Measurements from ENCODE around the gene BIRC7.
"Not testable (repeated sequence)": the region's sequence is repeated elsewhere in the genome, so short reads cannot be mapped to it uniquely, and the experiment has no call there.

Gene BIRC7

GRCh38 chr20:63217706-63218105 is 18.0 kb upstream of the BIRC7 start:
- Histone ChIP-seq H3K4me1 (ENCODE audit: control insufficient read depth, insufficient read depth, low read length, poor library complexity, severe bottlenecking) (peaks cover 17% of the 10 kb centered on the region), H3K9me3 (ENCODE audit: control insufficient read depth, low read length) (no peaks in the 10 kb centered on the region), H3K27ac (ENCODE audit: insufficient read depth, low read length, poor library complexity, severe bottlenecking) (no peak overlapping the region), H3K4me3 (ENCODE audit: insufficient read depth, low read depth, low read length, poor library complexity, severe bottlenecking) (no peak overlapping the region), H3K36me3 (ENCODE audit: control insufficient read depth, insufficient read depth, low read length) (peaks cover 13% of the 10 kb centered on the region), H3K27me3 (replicated peaks; ENCODE audit: control insufficient read depth, insufficient read depth, low read length, poor library complexity, severe bottlenecking) (no peaks in the 10 kb centered on the region)
- DNase-seq: no peak

- Histone ChIP-seq H3K4me1 (ENCODE audit: control insufficient read depth, insufficient read depth, low read length, poor library complexity, severe bottlenecking) (peaks cover 9% of the 10 kb centered on the region), H3K36me3 (ENCODE audit: control insufficient read depth, insufficient read depth, low read length) (peaks cover 1% of the 10 kb centered on the region), H3K9me3 (ENCODE audit: control insufficient read depth, low read length) (no peaks in the 10 kb centered on the region), H3K27ac (ENCODE audit: insufficient read depth, low read length, poor library complexity, severe bottlenecking) (no peak overlapping the region), H3K4me3 (ENCODE audit: insufficient read depth, low read depth, low read length, poor library complexity, severe bottlenecking) (no peak overlapping the region), H3K27me3 (replicated peaks; ENCODE audit: control insufficient read depth, insufficient read depth, low read length, poor library complexity, severe bottlenecking) (no peaks in the 10 kb centered on the region)
- no peak for DNase-seq
Measured at GRCh38 chr20:63218701-63219446, 16.8 kb upstream of the BIRC7 start.

- Histone ChIP-seq H3K27me3 (replicated peaks; ENCODE audit: control insufficient read depth, insufficient read depth, low read length, poor library complexity, severe bottlenecking) (no peaks in the 10 kb centered on the region), H3K9me3 (ENCODE audit: control insufficient read depth, low read length) (no peaks in the 10 kb centered on the region), H3K4me1 (ENCODE audit: control insufficient read depth, insufficient read depth, low read length, poor library complexity, severe bottlenecking) (peaks cover 9% of the 10 kb centered on the region), H3K36me3 (ENCODE audit: control insufficient read depth, insufficient read depth, low read length) (no peaks in the 10 kb centered on the region), H3K27ac (ENCODE audit: insufficient read depth, low read length, poor library complexity, severe bottlenecking) (no peak overlapping the region), H3K4me3 (ENCODE audit: insufficient read depth, low read depth, low read length, poor library complexity, severe bottlenecking) (no peak overlapping the region)
- DNase-seq: no peak
Measured at GRCh38 chr20:63219447-63219821, 16.3 kb upstream of the BIRC7 start.

- no peak overlapping the region for H3K4me3 ChIP-seq (ENCODE audit: insufficient read depth, low read depth, low read length, poor library complexity, severe bottlenecking)
- peaks cover 6% of the 10 kb centered on the region for H3K4me1 ChIP-seq (ENCODE audit: control insufficient read depth, insufficient read depth, low read length, poor library complexity, severe bottlenecking)
- H3K9me3 ChIP-seq (ENCODE audit: control insufficient read depth, low read length): no peaks in the 10 kb centered on the region
- DNase-seq: no peak
- H3K36me3 ChIP-seq (ENCODE audit: control insufficient read depth, insufficient read depth, low read length): no peaks in the 10 kb centered on the region
- H3K27me3 ChIP-seq (replicated peaks; ENCODE audit: control insufficient read depth, insufficient read depth, low read length, poor library complexity, severe bottlenecking): no peaks in the 10 kb centered on the region
- H3K27ac ChIP-seq (ENCODE audit: insufficient read depth, low read length, poor library complexity, severe bottlenecking): no peak overlapping the region
Measured at GRCh38 chr20:63219866-63220521, 15.7 kb upstream of the BIRC7 start.

GRCh38 chr20:63220696-63221399 is 14.9 kb upstream of the BIRC7 start:
- peaks cover 6% of the 10 kb centered on the region for H3K4me1 ChIP-seq (ENCODE audit: control insufficient read depth, insufficient read depth, low read length, poor library complexity, severe bottlenecking)
- H3K9me3 ChIP-seq (ENCODE audit: control insufficient read depth, low read length): no peaks in the 10 kb centered on the region
- no peaks in the 10 kb centered on the region for H3K27me3 ChIP-seq (replicated peaks; ENCODE audit: control insufficient read depth, insufficient read depth, low read length, poor library complexity, severe bottlenecking)
- no peaks in the 10 kb centered on the region for H3K36me3 ChIP-seq (ENCODE audit: control insufficient read depth, insufficient read depth, low read length)
- H3K4me3 ChIP-seq (ENCODE audit: insufficient read depth, low read depth, low read length, poor library complexity, severe bottlenecking): no peak overlapping the region
- no peak for DNase-seq
- no peak overlapping the region for H3K27ac ChIP-seq (ENCODE audit: insufficient read depth, low read length, poor library complexity, severe bottlenecking)

DNA sequence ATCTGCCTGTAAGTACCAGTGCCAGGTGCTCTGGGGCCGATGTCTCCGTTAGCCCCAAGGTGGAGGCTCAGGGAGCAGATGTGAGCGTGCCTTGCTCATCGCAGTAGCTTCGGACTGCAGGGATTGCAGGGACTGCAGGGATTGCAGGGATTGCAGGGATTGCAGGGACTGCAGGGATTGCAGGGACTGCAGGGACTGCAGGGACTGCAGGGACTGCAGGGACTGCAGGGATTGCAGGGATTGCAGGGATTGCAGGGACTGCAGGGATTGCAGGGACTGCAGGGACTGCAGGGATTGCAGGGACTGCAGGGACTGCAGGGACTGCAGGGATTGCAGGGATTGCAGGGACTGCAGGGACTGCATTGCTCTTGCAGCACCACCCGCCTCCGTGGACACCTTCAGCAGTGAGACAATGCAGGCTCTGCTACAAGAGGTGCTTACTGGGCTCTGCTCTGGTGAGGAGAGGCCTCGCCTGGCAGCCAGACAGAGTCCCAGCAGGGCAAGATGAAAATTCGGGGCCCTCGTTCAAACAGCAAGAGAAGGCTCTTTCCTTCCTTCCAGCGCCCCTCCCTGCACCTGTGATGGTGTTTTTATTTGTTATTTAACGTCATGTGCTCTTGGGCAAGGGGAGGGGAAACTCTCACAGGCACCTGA is 14.2 kb upstream of the BIRC7 start:
- not testable (repeated sequence) for DNase-seq; H3K9me3 ChIP-seq (ENCODE audit: control insufficient read depth, low read length); H3K27me3 ChIP-seq (replicated peaks; ENCODE audit: control insufficient read depth, insufficient read depth, low read length, poor library complexity, severe bottlenecking); H3K36me3 ChIP-seq (ENCODE audit: control insufficient read depth, insufficient read depth, low read length); H3K4me1 ChIP-seq (ENCODE audit: control insufficient read depth, insufficient read depth, low read length, poor library complexity, severe bottlenecking); H3K27ac ChIP-seq (ENCODE audit: insufficient read depth, low read length, poor library complexity, severe bottlenecking); H3K4me3 ChIP-seq (ENCODE audit: insufficient read depth, low read depth, low read length, poor library complexity, severe bottlenecking)

- H3K4me1 ChIP-seq (ENCODE audit: control insufficient read depth, insufficient read depth, low read length, poor library complexity, severe bottlenecking): no peaks in the 10 kb centered on the region
- no peaks in the 10 kb centered on the region for H3K36me3 ChIP-seq (ENCODE audit: control insufficient read depth, insufficient read depth, low read length)
- no peak overlapping the region for H3K4me3 ChIP-seq (ENCODE audit: insufficient read depth, low read depth, low read length, poor library complexity, severe bottlenecking)
- DNase-seq: no peak
- no peaks in the 10 kb centered on the region for H3K27me3 ChIP-seq (replicated peaks; ENCODE audit: control insufficient read depth, insufficient read depth, low read length, poor library complexity, severe bottlenecking)
- H3K27ac ChIP-seq (ENCODE audit: insufficient read depth, low read length, poor library complexity, severe bottlenecking): no peak overlapping the region
- no peaks in the 10 kb centered on the region for H3K9me3 ChIP-seq (ENCODE audit: control insufficient read depth, low read length)
Measured at GRCh38 chr20:63222541-63222940, 13.2 kb upstream of the BIRC7 start.

DNA sequence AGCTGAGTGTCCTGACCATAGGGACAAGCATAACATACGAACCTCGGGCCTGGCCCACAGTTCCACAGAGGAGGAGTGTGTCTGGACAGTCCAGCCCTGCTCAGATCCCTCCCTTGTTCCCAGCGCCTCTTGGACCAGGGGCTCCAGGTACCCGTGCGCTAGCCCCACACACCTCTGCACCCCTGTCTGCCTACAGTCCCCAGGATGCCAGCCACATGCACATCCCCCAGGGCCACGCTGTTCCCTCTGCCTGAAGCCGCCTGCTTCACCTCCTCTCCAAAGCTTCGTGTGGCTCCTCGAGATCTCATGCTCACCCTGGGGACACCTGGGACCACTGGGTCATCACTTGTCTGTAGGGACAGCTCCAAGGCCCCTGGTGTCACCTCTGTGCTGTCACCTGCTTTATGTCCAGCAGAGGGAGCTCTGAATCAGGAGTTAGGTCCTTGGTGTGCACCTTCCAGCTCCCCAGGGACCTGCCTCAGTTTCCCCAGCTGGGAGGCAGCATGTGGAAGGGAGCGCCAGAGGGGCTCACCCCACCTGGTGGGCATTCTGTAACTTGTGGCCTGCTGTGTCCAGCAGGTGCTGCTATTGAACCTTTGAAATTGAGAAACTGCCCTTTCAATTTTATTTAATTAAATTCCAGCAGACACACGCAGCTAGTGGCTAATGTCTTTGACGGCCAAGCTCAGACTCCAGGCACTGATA is 12.4 kb upstream of the BIRC7 start:
- DNase-seq: peak in 2 of 3 donors; percentile 12 to 22
- H3K27ac ChIP-seq (ENCODE audit: insufficient read depth, low read length, poor library complexity, severe bottlenecking): no peak overlapping the region
- no peak overlapping the region for H3K4me3 ChIP-seq (ENCODE audit: insufficient read depth, low read depth, low read length, poor library complexity, severe bottlenecking)
- no peaks in the 10 kb centered on the region for H3K36me3 ChIP-seq (ENCODE audit: control insufficient read depth, insufficient read depth, low read length)
- H3K27me3 ChIP-seq (replicated peaks; ENCODE audit: control insufficient read depth, insufficient read depth, low read length, poor library complexity, severe bottlenecking): no peaks in the 10 kb centered on the region
- no peaks in the 10 kb centered on the region for H3K9me3 ChIP-seq (ENCODE audit: control insufficient read depth, low read length)
- H3K4me1 ChIP-seq (ENCODE audit: control insufficient read depth, insufficient read depth, low read length, poor library complexity, severe bottlenecking): no peaks in the 10 kb centered on the region

- no peaks in the 10 kb centered on the region for H3K27me3 ChIP-seq (replicated peaks; ENCODE audit: control insufficient read depth, insufficient read depth, low read length, poor library complexity, severe bottlenecking)
- no peak overlapping the region for H3K4me3 ChIP-seq (ENCODE audit: insufficient read depth, low read depth, low read length, poor library complexity, severe bottlenecking)
- no peaks in the 10 kb centered on the region for H3K36me3 ChIP-seq (ENCODE audit: control insufficient read depth, insufficient read depth, low read length)
- H3K9me3 ChIP-seq (ENCODE audit: control insufficient read depth, low read length): no peaks in the 10 kb centered on the region
- DNase-seq: no peak
- H3K4me1 ChIP-seq (ENCODE audit: control insufficient read depth, insufficient read depth, low read length, poor library complexity, severe bottlenecking): no peaks in the 10 kb centered on the region
- H3K27ac ChIP-seq (ENCODE audit: insufficient read depth, low read length, poor library complexity, severe bottlenecking): no peak overlapping the region
Measured at GRCh38 chr20:63223826-63224207, 11.9 kb upstream of the BIRC7 start.

All from effector memory CD4-positive, alpha-beta T cell (primary cell).